Parathyroid adenoma (tissue), 2 donors: ENCODE results near the gene TBX21.
A peak's percentile ranks its signal among the peaks of the same experiment; 100 is the strongest.

ENCODE experiments used
- H2AFZ ChIP-seq: fragments of 300-600 bp; sonication (generic); one replicate; pipeline ENCODE4 v1.7.0; 2017; ENCODE audit warnings: antibody characterized with exemption, mild to moderate bottlenecking
- H3K27ac ChIP-seq: fragments of 300-600 bp; sonication (generic); one replicate; pipeline ENCODE4 v1.7.0; 2017
- H3K27me3 ChIP-seq: fragments of 300-600 bp; sonication (generic); one replicate; pipeline ENCODE4 v1.7.0; 2017; ENCODE audit warnings: low read length; ENCODE audit not compliant: control insufficient read depth, insufficient read depth
- H3K36me3 ChIP-seq: fragments of 300-600 bp; sonication (generic); one replicate; pipeline ENCODE4 v1.7.0; 2017; ENCODE audit warnings: low read length; ENCODE audit not compliant: control insufficient read depth, insufficient read depth
- H3K4me1 ChIP-seq: fragments of 300-600 bp; sonication (generic); one replicate; pipeline ENCODE4 v1.7.0; 2017; ENCODE audit warnings: control low read depth
- H3K4me2 ChIP-seq: fragments of 300-600 bp; sonication (generic); one replicate; pipeline ENCODE4 v1.7.0; 2017; ENCODE audit warnings: low read length
- H3K4me3 ChIP-seq: fragments of 300-600 bp; sonication (generic); one replicate; pipeline ENCODE4 v1.7.0; 2017; ENCODE audit warnings: low read depth, low read length
- H3K79me2 ChIP-seq: fragments of 300-600 bp; sonication (generic); one replicate; pipeline ENCODE4 v1.7.0; 2017; ENCODE audit warnings: control low read depth
- H3K9ac ChIP-seq: fragments of 300-600 bp; sonication (generic); one replicate; pipeline ENCODE4 v1.7.0; 2017; ENCODE audit warnings: mild to moderate bottlenecking
- H3K9me3 ChIP-seq: fragments of 300-600 bp; sonication (generic); one replicate; pipeline ENCODE4 v1.7.0; 2017; ENCODE audit warnings: low read length; ENCODE audit not compliant: control insufficient read depth
- CTCF ChIP-seq: fragments of 300-600 bp; sonication (generic); IDR thresholded peaks from one replicate; pipeline ENCODE4 v1.7.0; 2017; ENCODE audit warnings: antibody characterized with exemption, mild to moderate bottlenecking
- donor health status: primary hyperparathyroidism.

The TBX21 gene

DNA sequence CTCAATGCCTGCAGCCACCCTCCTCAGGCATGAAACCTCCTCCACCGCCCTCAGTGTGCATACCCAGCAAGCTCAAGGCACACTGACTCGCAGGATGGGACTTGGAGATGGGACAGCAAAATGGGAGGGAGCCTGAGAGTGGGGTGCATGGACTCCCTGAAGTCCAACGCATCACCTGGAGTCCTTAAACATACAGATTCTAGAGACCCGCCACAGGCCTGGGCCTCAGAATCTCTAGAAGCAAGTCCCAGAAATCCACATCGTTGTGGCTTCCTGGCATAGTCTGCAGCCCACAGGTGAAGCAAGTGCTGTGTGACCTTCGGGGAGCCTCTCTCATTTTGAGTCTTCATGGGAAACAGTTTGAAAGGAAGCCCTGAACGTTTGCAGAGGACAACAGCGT, 3.6 kb upstream of the TBX21 start:
- no peaks in the 10 kb centered on the region for H3K27me3 ChIP-seq

DNA sequence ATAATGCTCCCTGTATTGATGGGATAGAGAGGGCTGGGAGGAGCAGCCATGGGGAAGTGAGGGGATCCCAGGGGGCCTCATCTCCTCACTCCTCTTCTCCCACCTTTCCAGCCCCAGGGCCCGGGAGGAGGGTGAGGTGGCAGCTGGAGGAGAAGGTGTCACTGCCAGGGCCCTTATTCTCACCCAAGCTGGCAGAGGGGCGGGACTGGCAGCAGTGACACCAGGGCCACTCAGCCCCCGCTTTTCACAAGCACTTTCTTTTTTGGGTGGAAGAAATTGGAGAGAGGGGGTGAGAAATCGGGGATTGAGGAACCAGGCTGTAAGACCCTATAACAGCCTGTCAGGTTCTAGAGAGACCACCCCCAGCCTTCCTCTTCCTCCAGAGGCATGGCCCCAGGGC, 2.4 kb upstream of the TBX21 start:
- Histone ChIP-seq H3K27ac (no peak overlapping the region), H3K4me3 (no peak overlapping the region), H3K27me3 (no peaks in the 10 kb centered on the region)

More for the DNA sequence above, 3.6 kb upstream of the TBX21 start:
- TF ChIP-seq CTCF = no peak
- Histone ChIP-seq H3K9ac (no peak overlapping the region), H2AFZ (no peak overlapping the region), H3K27ac (no peak overlapping the region), H3K4me2 (no peak overlapping the region), H3K36me3 (no peaks in the 10 kb centered on the region), H3K9me3 (no peaks in the 10 kb centered on the region), H3K4me3 (no peak overlapping the region), H3K79me2 (no peaks in the 10 kb centered on the region), H3K4me1 (no peaks in the 10 kb centered on the region)

GRCh38 chr17:47731396-47731795, 1.6 kb upstream of the TBX21 start:
- no peaks in the 10 kb centered on the region for H3K4me1 ChIP-seq
- H3K79me2 ChIP-seq = no peaks in the 10 kb centered on the region
- H3K36me3 ChIP-seq = no peaks in the 10 kb centered on the region
- TF ChIP-seq CTCF = no peak
- no peaks in the 10 kb centered on the region for H3K27me3 ChIP-seq
- no peak overlapping the region for H3K9ac ChIP-seq
- no peak overlapping the region for H3K4me2 ChIP-seq
- H3K4me3 ChIP-seq = no peak overlapping the region
- no peak overlapping the region for H3K27ac ChIP-seq
- H3K9me3 ChIP-seq = no peaks in the 10 kb centered on the region
- H2AFZ ChIP-seq = no peak overlapping the region

More for the DNA sequence above, 2.4 kb upstream of the TBX21 start:
- Histone ChIP-seq H3K9ac (no peak overlapping the region), H3K36me3 (no peaks in the 10 kb centered on the region), H3K4me1 (no peaks in the 10 kb centered on the region), H3K4me2 (no peak overlapping the region), H3K79me2 (no peaks in the 10 kb centered on the region), H3K9me3 (no peaks in the 10 kb centered on the region), H2AFZ (no peak overlapping the region)
- no peak for TF ChIP-seq CTCF

GRCh38 chr17:47732399-47733046, 513 bp upstream of the TBX21 start:
- peak overlapping the region; percentile 80 for H2AFZ ChIP-seq
- H3K36me3 ChIP-seq = no peaks in the 10 kb centered on the region
- H3K79me2 ChIP-seq = no peaks in the 10 kb centered on the region
- peak overlapping the region; percentile 68 for H3K4me2 ChIP-seq
- no peaks in the 10 kb centered on the region for H3K27me3 ChIP-seq
- no peaks in the 10 kb centered on the region for H3K9me3 ChIP-seq
- H3K4me3 ChIP-seq = no peak overlapping the region
- TF ChIP-seq CTCF = no peak
- H3K4me1 ChIP-seq = no peaks in the 10 kb centered on the region
- H3K27ac ChIP-seq = no peak overlapping the region
- no peak overlapping the region for H3K9ac ChIP-seq
